RWPE1 (cell line): Measurements from ENCODE around the gene OLFM1.
"Not testable (repeated sequence)": the region's sequence is repeated elsewhere in the genome, so short reads cannot be mapped to it uniquely, and the experiment has no call there.

Experiments used
- CTCF ChIA-PET: fragments of 350-600 bp; sonication (Branson Sonifier 250); formaldehyde crosslinking; extraction: SDS; loops from one replicate; lab custom pipeline; 2021; lab: Yijun Ruan, JAX
- POLR2A ChIA-PET: fragments of 400-600 bp; formaldehyde crosslinking; extraction: SDS; loops from one replicate; lab custom pipeline; 2020; ENCODE audit warnings: antibody characterized with exemption; ENCODE audit not compliant: low non-redundant PET; lab: Yijun Ruan, JAX
- DNase-seq: peaks from one replicate; pipeline ENCODE4 v3.0.0; 2012; ENCODE audit warnings: low spot score
- H3K27ac ChIP-seq: fragments of 450-650 bp; 2 replicates; pipeline ENCODE4 v1.5.1; 2017
- CTCF ChIP-seq: fragments of 450-650 bp; conservative IDR thresholded peaks from 2 replicates; pipeline ENCODE4 v1.5.1; 2017; ENCODE audit warnings: low read depth, mild to moderate bottlenecking

Gene OLFM1

DNA sequence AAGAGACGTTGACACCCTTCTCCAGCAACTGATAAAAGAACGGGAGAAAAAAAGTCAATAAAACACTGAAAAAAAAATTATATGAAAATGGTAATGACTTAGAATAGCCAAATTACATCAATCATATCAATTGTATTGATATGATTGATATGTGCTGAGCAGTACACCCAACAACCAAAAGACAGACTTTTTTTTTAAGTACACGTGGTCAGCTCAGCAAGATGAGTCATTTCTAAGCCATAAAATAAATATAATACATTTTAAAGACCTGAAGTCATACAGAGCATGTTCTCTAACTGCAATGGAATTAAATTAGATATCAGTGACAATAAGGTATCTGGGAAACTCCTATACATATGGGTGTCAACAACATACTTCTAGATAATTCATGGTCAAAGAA lies 30.9 kb upstream of the OLFM1 start:
- no peak for TF ChIP-seq CTCF
- ChIA-PET POLR2A (no interaction called here), CTCF (interaction anchor here (0.6 kb wide), 1 partner anchor 203 kb away, joined by 3 read pairs; no protein-coding TSS in a partner anchor)
- no peak overlapping the region for H3K27ac ChIP-seq
- DNase-seq: peak; percentile 28

DNA sequence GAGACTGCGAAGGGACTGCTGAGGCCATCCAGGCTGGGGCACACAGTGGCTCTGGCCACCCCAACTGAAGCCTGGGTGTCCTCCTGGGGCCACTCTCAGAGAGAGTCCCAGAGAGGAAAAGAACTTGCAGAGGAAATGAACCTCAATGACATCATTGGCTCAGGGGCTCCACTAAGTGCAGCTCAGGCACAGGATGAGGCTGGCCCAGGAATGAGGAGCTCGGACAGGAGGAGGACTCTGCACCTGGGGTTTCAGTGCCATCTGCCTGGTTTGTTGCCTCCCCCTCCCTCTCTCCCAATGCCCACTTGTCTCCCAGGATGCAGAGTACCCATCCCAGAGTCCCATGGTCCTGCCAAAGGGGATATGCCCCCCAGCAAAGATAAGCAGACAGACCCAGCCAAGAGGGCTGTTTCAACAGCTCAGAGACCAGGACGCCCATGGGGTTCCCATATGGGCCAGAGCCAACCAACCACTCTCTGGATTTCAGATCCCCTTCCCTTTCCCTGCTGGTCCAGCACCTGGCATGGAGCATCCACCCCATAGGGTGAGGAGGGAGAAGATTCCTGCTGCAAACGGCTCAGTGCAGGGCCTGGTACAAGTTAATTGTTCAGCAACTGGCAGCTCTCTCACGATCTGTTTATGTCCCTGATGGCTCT lies 26.9 kb upstream of the OLFM1 start:
- ChIA-PET POLR2A (no interaction called here), CTCF (no interaction called here)
- no peak for TF ChIP-seq CTCF
- no peak overlapping the region for H3K27ac ChIP-seq
- DNase-seq: no peak

DNA sequence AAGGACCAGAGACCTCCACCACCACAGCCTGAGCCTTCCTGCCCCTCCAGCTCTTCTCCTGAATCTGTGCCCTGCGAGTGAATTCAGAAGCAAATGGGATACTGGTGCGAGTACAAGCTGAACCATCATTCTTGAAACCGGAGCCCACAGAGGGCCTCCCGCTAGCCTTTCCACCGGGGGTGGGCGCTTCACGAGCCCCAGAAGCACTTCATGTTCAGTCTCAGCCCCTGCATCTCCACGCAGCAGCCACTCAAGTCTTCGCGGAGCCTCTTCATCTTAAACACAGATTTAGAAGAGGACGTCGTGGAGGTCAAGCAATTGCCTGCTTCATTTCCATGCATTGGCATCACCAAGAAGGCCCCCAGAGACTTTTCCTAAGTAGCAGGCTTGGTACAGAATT lies 26.0 kb upstream of the OLFM1 start:
- ChIA-PET CTCF (no interaction called here), POLR2A (no interaction called here)
- no peak for DNase-seq
- no peak overlapping the region for H3K27ac ChIP-seq
- TF ChIP-seq CTCF: no peak

- H3K27ac ChIP-seq: no peak overlapping the region
- ChIA-PET CTCF (interaction anchor here (0.7 kb wide), 1 partner anchor 9 kb away, joined by 4 read pairs; no protein-coding TSS in a partner anchor), POLR2A (no interaction called here)
- no peak for TF ChIP-seq CTCF
- DNase-seq: no peak
Measured at GRCh38 chr9:135062254-135062653, 25.2 kb upstream of the OLFM1 start.

DNA sequence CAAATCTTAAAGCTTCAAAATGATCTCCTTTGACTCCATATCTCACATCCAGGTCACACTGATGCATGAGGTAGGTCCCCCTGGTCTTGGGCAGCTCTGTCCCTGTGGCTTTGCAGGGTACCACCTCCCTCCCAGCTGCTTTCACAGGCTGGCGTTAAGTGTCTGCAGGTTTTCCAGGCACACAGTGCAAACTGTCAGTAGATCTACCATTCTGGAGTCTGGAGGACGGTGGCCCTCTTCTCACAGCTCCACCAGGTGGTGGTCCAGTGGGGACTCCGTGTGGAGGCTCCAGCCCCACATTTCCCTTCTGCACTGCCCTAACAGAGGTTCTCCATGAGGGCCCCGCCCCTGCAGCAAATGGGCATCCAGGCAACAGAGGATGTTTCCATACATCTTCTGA lies 24.0 kb upstream of the OLFM1 start:
- POLR2A ChIA-PET, CTCF ChIA-PET, DNase-seq, H3K27ac ChIP-seq: not testable (repeated sequence)

GRCh38 chr9:135063888-135064287 lies 23.6 kb upstream of the OLFM1 start:
- POLR2A ChIA-PET, CTCF ChIA-PET, H3K27ac ChIP-seq, DNase-seq: not testable (repeated sequence)

- ChIA-PET POLR2A (no interaction called here), CTCF (no interaction called here)
- no peak for DNase-seq
- no peak for TF ChIP-seq CTCF
- no peak overlapping the region for H3K27ac ChIP-seq
Measured at GRCh38 chr9:135065151-135065550, 22.3 kb upstream of the OLFM1 start.
